DMS153 (cell line): ENCODE results near the gene RBM46.

Experiments
- DNase-seq: peaks from one replicate; lab custom pipeline; 2025; lab: John Stamatoyannopoulos, UW

RBM46 gene

GRCh38 chr4:154781126-154781982, at the start of gene RBM46:
Gene RBM46 (plus strand): TSS chr4:154781272. CDS start chr4:154796753, 15,481 bp downstream.
- no peak for DNase-seq

GRCh38 chr4:154731756-154732155, 49.3 kb upstream of the RBM46 start:
- no peak for DNase-seq

- DNase-seq, result no peak
Measured at GRCh38 chr4:154732669-154733068, 48.4 kb upstream of the RBM46 start.

- no peak for DNase-seq
Measured at GRCh38 chr4:154736770-154737169, 44.3 kb upstream of the RBM46 start.

- DNase-seq, result no peak
Measured at GRCh38 chr4:154738426-154738825, 42.6 kb upstream of the RBM46 start.

- no peak for DNase-seq
Measured at GRCh38 chr4:154739111-154739510, 42.0 kb upstream of the RBM46 start.

GRCh38 chr4:154740462-154740861, 40.6 kb upstream of the RBM46 start:
- no peak for DNase-seq

- DNase-seq, result no peak
Measured at GRCh38 chr4:154741131-154741665, 39.9 kb upstream of the RBM46 start.

GRCh38 chr4:154741922-154742850, 38.9 kb upstream of the RBM46 start:
- no peak for DNase-seq

- DNase-seq, result no peak
Measured at GRCh38 chr4:154743683-154744340, 37.3 kb upstream of the RBM46 start, which contains the start of gene LRAT. Gene LRAT (plus strand): TSS chr4:154744000. CDS start chr4:154744327, 327 bp downstream.

- DNase-seq, result no peak
Measured at GRCh38 chr4:154744341-154744926, 36.6 kb upstream of the RBM46 start.

GRCh38 chr4:154757713-154758112, 23.4 kb upstream of the RBM46 start:
- DNase-seq, result no peak

- DNase-seq, result no peak
Measured at GRCh38 chr4:154760895-154761294, 20.2 kb upstream of the RBM46 start.

GRCh38 chr4:154778264-154778663, 2.8 kb upstream of the RBM46 start:
- DNase-seq, result no peak

GRCh38 chr4:154779362-154779947, 1.6 kb upstream of the RBM46 start:
- no peak for DNase-seq

- no peak for DNase-seq
Measured at GRCh38 chr4:154781983-154782293, 866 bp downstream of the RBM46 start.

- no peak for DNase-seq
Measured at GRCh38 chr4:154807042-154807630, 26.1 kb downstream of the RBM46 start.

GRCh38 chr4:154818230-154818629, 37.2 kb downstream of the RBM46 start:
- DNase-seq, result no peak

- DNase-seq, result no peak
Measured at GRCh38 chr4:154822775-154823174, 41.7 kb downstream of the RBM46 start.

GRCh38 chr4:154836030-154836429, 55.0 kb downstream of the RBM46 start:
- no peak for DNase-seq

GRCh38 chr4:154836513-154836912, 55.4 kb downstream of the RBM46 start:
- DNase-seq, result no peak
